Liver (tissue), 9 donors: ENCODE results near the gene CACNA1A. TPM values are rescaled to one million over a fixed set of nuclear protein-coding genes. Genes with fewer than 3 reads are reported as not detected.

Source experiments
- DNase-seq: peaks from one replicate; pipeline ENCODE4 v3.0.0-alpha.2; 2017; ENCODE audit warnings: low spot score
- H3K27ac ChIP-seq, 2 donors: one replicate each; pipeline ENCODE4 v1.7.0; 2013; ENCODE audit warnings: inconsistent platforms in 2 of 2, low read length in 2 of 2, control low read depth in 1 of 2, low read depth in 1 of 2, mild to moderate bottlenecking in 1 of 2
- H3K27me3 ChIP-seq, 4 donors: one replicate each; pipeline versions ENCODE4 v1.6.1 to v1.7.0; 2013; ENCODE audit warnings: low read length in 3 of 4, inconsistent platforms in 1 of 4, mild to moderate bottlenecking in 1 of 4, moderate library complexity in 1 of 4; ENCODE audit not compliant: control insufficient read depth in 4 of 4, insufficient read depth in 4 of 4
- H3K36me3 ChIP-seq, 4 donors: one replicate each; pipeline versions ENCODE4 v1.6.1 to v1.7.0; 2013; ENCODE audit warnings: low read length in 3 of 4, mild to moderate bottlenecking in 3 of 4, low read depth in 1 of 4, moderate library complexity in 1 of 4; ENCODE audit not compliant: control insufficient read depth in 4 of 4, insufficient read depth in 3 of 4
- H3K4me1 ChIP-seq, 4 donors: one replicate each; pipeline versions ENCODE4 v1.6.1 to v1.7.0; 2013; ENCODE audit warnings: low read length in 3 of 4, mild to moderate bottlenecking in 3 of 4, moderate library complexity in 1 of 4; ENCODE audit not compliant: control insufficient read depth in 4 of 4, insufficient read depth in 4 of 4
- H3K4me3 ChIP-seq, 3 donors: one replicate each; pipeline versions ENCODE4 v1.6.1 to v1.7.0; 2013; ENCODE audit warnings: low read length in 3 of 3, control low read depth in 1 of 3, low read depth in 1 of 3, mild to moderate bottlenecking in 1 of 3
- H3K9ac ChIP-seq, 2 donors: one replicate each; pipeline ENCODE4 v1.7.0; 2013; ENCODE audit warnings: low read length in 2 of 2, mild to moderate bottlenecking in 2 of 2, moderate library complexity in 2 of 2, control low read depth in 1 of 2, low read depth in 1 of 2
- H3K9me3 ChIP-seq, 4 donors: one replicate each; pipeline versions ENCODE4 v1.6.1 to v1.7.0; 2013; ENCODE audit warnings: low read length in 3 of 4; ENCODE audit not compliant: control insufficient read depth in 4 of 4
- CTCF ChIP-seq: fragments of 150-350 bp; IDR thresholded peaks from 2 replicates; pipeline ENCODE4 v1.5.1; 2017; ENCODE audit warnings: improper control_type of control experiment, low read depth, low read length; ENCODE audit not compliant: missing input control
- EGR1 ChIP-seq, 2 donors: IDR thresholded peaks; 2 replicates each; pipeline ENCODE4 v1.6.1; 2016 to 2018; ENCODE audit warnings: antibody characterized with exemption in 2 of 2, low read depth in 2 of 2
- FOXA1 ChIP-seq: IDR thresholded peaks from 2 replicates; pipeline ENCODE4 v1.6.1; 2016; ENCODE audit warnings: antibody characterized with exemption
- FOXA2 ChIP-seq: IDR thresholded peaks from 2 replicates; pipeline ENCODE4 v1.6.1; 2016; ENCODE audit warnings: antibody characterized with exemption
- GABPA ChIP-seq, 2 donors: IDR thresholded peaks in 1 of 2; conservative IDR thresholded peaks in 1 of 2; 2 replicates each; pipeline ENCODE4 v1.6.1; 2016; ENCODE audit warnings: antibody characterized with exemption in 2 of 2, mild to moderate bottlenecking in 1 of 2, moderate library complexity in 1 of 2
- HNF4A ChIP-seq, 2 donors: conservative IDR thresholded peaks; 2 replicates each; pipeline ENCODE4 v1.6.1; 2016; ENCODE audit warnings: antibody characterized with exemption in 2 of 2, mild to moderate bottlenecking in 2 of 2
- HNF4G ChIP-seq: IDR thresholded peaks from 2 replicates; pipeline ENCODE4 v1.6.1; 2016; ENCODE audit warnings: antibody characterized with exemption
- JUND ChIP-seq, 2 donors: IDR thresholded peaks; 2 replicates each; pipeline ENCODE4 v1.6.1; 2016; ENCODE audit warnings: antibody characterized with exemption in 2 of 2
- MAX ChIP-seq: IDR thresholded peaks from 2 replicates; pipeline ENCODE4 v1.6.1; 2016; ENCODE audit warnings: antibody characterized with exemption
- NR2F2 ChIP-seq: IDR thresholded peaks from 2 replicates; pipeline ENCODE4 v1.6.1; 2016; ENCODE audit warnings: antibody characterized with exemption
- RAD21 ChIP-seq, 2 donors: IDR thresholded peaks; 2 replicates each; pipeline ENCODE4 v1.6.1; 2016; ENCODE audit warnings: antibody characterized with exemption in 2 of 2, mild to moderate bottlenecking in 2 of 2
- RXRA ChIP-seq, 2 donors: IDR thresholded peaks; 2 replicates each; pipeline ENCODE4 v1.6.1; 2017 to 2018; ENCODE audit warnings: antibody characterized with exemption in 2 of 2, mild to moderate bottlenecking in 1 of 2
- SP1 ChIP-seq: IDR thresholded peaks from 2 replicates; pipeline ENCODE4 v1.6.1; 2018; ENCODE audit warnings: antibody characterized with exemption, mild to moderate bottlenecking
- TAF1 ChIP-seq: conservative IDR thresholded peaks from 2 replicates; pipeline ENCODE4 v1.6.1; 2016; ENCODE audit warnings: antibody characterized with exemption, mild to moderate bottlenecking
- YY1 ChIP-seq: IDR thresholded peaks from 2 replicates; pipeline ENCODE4 v1.6.1; 2016; ENCODE audit warnings: antibody characterized with exemption, mild to moderate bottlenecking
- WGBS: extraction: QIAGEN DNeasy Blood & Tissue Kit; methylation state at CpG from one replicate; pipeline ENCODE4 v1.1.7; 2013; 5-methylcytosine and 5-hydroxymethylcytosine counted together
- polyA plus RNA-seq, 2 donors: library from polyadenylated mRNA; stranded (reverse) in 1 of 2; unstranded in 1 of 2; fragments of 200-250 nt in 1 of 2; fragments of >200 nt in 1 of 2; fragmentation: Nextera tagmentation in 1 of 2; extraction: Ambion mirVana in 1 of 2; gene quantifications; one replicate each; pipeline versions ENCODE4 v1.2.1 to v1.2.3, GENCODE V29; 2013 to 2015
- total RNA-seq, 2 donors: library from RNA; depleted of rRNA; stranded (reverse); fragments of >200 nt; gene quantifications; one replicate each; pipeline ENCODE4 v1.2.3, GENCODE V29; 2014
- TF ChIP-seq, protein P1 (sequence below): IDR thresholded peaks from 2 replicates; pipeline ENCODE4 v1.6.1; 2016; ENCODE audit warnings: antibody characterized with exemption
- TF ChIP-seq, protein P2 (sequence below): IDR thresholded peaks from 2 replicates; pipeline ENCODE4 v1.6.1; 2016; ENCODE audit warnings: antibody characterized with exemption, mild to moderate bottlenecking
- TF ChIP-seq, protein P3 (sequence below): IDR thresholded peaks from 2 replicates; pipeline ENCODE4 v1.6.1; 2016; ENCODE audit warnings: antibody characterized with exemption
- donor health status: healthy.
- donor health status: healthy.
- donor health status: healthy.
- donor health status: healthy.
- donor health status: healthy.

CACNA1A gene
- total and polyA plus RNA-seq, 4 donors: 0.09 to 0.17 (median 0.17) TPM; not detected in 1

- TF ChIP-seq RXRA (IDR thresholded peaks at IDR 0.05) (no peak), NR2F2 (no peak), RAD21 (IDR thresholded peaks at IDR 0.05) (no peak), GABPA (IDR thresholded peaks at IDR 0.05 in 1 of 2, conservative IDR thresholded peaks at IDR 0.05 in 1 of 2) (no peak), HNF4A (conservative IDR thresholded peaks at IDR 0.05) (no peak)
- H3K27ac ChIP-seq: no peak overlapping the region
- no peak overlapping the region for H3K4me3 ChIP-seq
- no peak for DNase-seq
- H3K9me3 ChIP-seq: no peaks in the 10 kb centered on the region
- H3K9ac ChIP-seq: no peak overlapping the region
- H3K4me1 ChIP-seq: peaks cover 3 to 17% (median 11%) of the 10 kb centered on the region in 4 donors
- no peaks in the 10 kb centered on the region for H3K36me3 ChIP-seq
- 92% methylated on average over 18 of the region's 18 CpGs for WGBS
- H3K27me3 ChIP-seq: no peaks in the 10 kb centered on the region
Measured at GRCh38 chr19:13198634-13199033, 307.6 kb downstream of the CACNA1A start.

DNA sequence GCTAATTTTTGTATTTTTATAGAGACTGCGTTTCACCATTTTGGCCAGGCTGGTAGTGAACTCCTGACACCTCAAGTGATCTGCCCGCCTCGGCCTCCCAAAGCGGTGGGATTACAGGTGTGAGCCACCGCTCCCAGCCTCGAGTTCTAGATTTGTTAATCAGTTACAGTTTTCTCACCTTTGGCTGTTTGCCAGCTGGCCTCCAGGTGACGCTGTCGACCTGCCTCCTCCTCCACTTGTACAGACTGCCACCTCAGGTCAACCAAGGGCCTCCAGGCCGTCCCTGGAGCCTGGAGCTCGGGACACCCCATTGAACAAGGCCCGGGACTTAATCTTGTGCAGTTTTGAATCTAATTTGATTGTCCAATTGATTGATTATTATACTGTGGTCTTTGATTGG lies 310.6 kb downstream of the CACNA1A start:
- H3K4me1 ChIP-seq: peaks cover 9 to 23% (median 16%) of the 10 kb centered on the region in 4 donors
- DNase-seq: peak; percentile 68
- no peaks in the 10 kb centered on the region for H3K36me3 ChIP-seq
- TF ChIP-seq RXRA (IDR thresholded peaks at IDR 0.05): peak; percentile 83 to 92
- no peak for TF ChIP-seq FOXA1
- TF ChIP-seq, protein P1, sequence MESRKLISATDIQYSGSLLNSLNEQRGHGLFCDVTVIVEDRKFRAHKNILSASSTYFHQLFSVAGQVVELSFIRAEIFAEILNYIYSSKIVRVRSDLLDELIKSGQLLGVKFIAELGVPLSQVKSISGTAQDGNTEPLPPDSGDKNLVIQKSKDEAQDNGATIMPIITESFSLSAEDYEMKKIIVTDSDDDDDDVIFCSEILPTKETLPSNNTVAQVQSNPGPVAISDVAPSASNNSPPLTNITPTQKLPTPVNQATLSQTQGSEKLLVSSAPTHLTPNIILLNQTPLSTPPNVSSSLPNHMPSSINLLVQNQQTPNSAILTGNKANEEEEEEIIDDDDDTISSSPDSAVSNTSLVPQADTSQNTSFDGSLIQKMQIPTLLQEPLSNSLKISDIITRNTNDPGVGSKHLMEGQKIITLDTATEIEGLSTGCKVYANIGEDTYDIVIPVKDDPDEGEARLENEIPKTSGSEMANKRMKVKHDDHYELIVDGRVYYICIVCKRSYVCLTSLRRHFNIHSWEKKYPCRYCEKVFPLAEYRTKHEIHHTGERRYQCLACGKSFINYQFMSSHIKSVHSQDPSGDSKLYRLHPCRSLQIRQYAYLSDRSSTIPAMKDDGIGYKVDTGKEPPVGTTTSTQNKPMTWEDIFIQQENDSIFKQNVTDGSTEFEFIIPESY: no peak
- peak; percentile 51 to 63 for TF ChIP-seq HNF4A (conservative IDR thresholded peaks at IDR 0.05)
- no peak for TF ChIP-seq NR2F2
- TF ChIP-seq MAX: no peak
- TF ChIP-seq HNF4G: no peak
- TF ChIP-seq FOXA2: no peak
- peak; percentile 20 to 53 for TF ChIP-seq RAD21 (IDR thresholded peaks at IDR 0.05)
- TF ChIP-seq, protein P2, sequence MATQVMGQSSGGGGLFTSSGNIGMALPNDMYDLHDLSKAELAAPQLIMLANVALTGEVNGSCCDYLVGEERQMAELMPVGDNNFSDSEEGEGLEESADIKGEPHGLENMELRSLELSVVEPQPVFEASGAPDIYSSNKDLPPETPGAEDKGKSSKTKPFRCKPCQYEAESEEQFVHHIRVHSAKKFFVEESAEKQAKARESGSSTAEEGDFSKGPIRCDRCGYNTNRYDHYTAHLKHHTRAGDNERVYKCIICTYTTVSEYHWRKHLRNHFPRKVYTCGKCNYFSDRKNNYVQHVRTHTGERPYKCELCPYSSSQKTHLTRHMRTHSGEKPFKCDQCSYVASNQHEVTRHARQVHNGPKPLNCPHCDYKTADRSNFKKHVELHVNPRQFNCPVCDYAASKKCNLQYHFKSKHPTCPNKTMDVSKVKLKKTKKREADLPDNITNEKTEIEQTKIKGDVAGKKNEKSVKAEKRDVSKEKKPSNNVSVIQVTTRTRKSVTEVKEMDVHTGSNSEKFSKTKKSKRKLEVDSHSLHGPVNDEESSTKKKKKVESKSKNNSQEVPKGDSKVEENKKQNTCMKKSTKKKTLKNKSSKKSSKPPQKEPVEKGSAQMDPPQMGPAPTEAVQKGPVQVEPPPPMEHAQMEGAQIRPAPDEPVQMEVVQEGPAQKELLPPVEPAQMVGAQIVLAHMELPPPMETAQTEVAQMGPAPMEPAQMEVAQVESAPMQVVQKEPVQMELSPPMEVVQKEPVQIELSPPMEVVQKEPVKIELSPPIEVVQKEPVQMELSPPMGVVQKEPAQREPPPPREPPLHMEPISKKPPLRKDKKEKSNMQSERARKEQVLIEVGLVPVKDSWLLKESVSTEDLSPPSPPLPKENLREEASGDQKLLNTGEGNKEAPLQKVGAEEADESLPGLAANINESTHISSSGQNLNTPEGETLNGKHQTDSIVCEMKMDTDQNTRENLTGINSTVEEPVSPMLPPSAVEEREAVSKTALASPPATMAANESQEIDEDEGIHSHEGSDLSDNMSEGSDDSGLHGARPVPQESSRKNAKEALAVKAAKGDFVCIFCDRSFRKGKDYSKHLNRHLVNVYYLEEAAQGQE: peak; percentile 19
- peak in 1 of 2 donors; percentile 18 for TF ChIP-seq JUND (IDR thresholded peaks at IDR 0.05)
- peak; percentile 60 for TF ChIP-seq SP1
- peak; percentile 61 for TF ChIP-seq YY1
- TF ChIP-seq TAF1: no peak
- TF ChIP-seq, protein P3, sequence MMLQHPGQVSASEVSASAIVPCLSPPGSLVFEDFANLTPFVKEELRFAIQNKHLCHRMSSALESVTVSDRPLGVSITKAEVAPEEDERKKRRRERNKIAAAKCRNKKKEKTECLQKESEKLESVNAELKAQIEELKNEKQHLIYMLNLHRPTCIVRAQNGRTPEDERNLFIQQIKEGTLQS: no peak
- TF ChIP-seq CTCF: no peak
- no peak for TF ChIP-seq EGR1 (IDR thresholded peaks at IDR 0.05; ENCODE audit: low read depth in 2 of 2)
- no peak for TF ChIP-seq GABPA (IDR thresholded peaks at IDR 0.05 in 1 of 2, conservative IDR thresholded peaks at IDR 0.05 in 1 of 2)
- H3K27ac ChIP-seq: peak overlapping the region; percentile 59 to 72
- no peak overlapping the region for H3K9ac ChIP-seq
- no peaks in the 10 kb centered on the region for H3K27me3 ChIP-seq
- H3K4me3 ChIP-seq: no peak overlapping the region
- H3K9me3 ChIP-seq: no peaks in the 10 kb centered on the region
- 25% methylated on average over 11 of the region's 11 CpGs for WGBS
